Measurements from ENCODE around the gene MUCL3. TPM values are rescaled to one million over a fixed set of nuclear protein-coding genes. Genes with fewer than 3 reads are reported as not detected.

The MUCL3 gene
- total RNA-seq, 1 donor from 2014 or later: 0.05 TPM

DNA sequence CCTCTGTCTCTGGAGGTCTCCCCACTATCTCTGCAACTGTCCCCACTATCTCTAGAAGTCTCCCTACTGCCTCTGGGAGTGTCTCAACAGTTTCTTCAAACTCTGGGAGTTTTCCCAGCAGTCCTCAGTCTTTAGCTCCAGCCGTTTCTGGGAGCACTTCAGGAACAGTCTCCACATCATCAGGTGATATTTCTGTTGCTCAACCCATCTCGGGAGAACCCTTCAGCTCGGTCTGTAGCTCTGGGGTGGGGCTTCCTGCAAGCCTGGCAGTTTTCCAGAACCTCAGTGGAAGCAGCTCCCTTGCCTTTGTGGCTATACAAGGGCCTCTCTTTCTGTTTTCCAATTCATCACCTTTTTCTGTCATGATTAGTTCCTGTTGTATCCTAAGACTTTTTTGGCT, 5.8 kb upstream of the MUCL3 start:
- H3K36me3 Mint-ChIP-seq (ENCODE audit: insufficient read depth): no peaks in the 10 kb centered on the region
- no peak for DNase-seq (ENCODE audit: low spot score, unreplicated experiment)
- H3K4me3 Mint-ChIP-seq (ENCODE audit: low read depth): no peak overlapping the region
- H3K27me3 Mint-ChIP-seq: peaks cover 13% of the 10 kb centered on the region
- no peaks in the 10 kb centered on the region for H3K9me3 Mint-ChIP-seq (ENCODE audit: low read depth)
- H3K4me1 Mint-ChIP-seq (ENCODE audit: low read depth): peaks cover 24% of the 10 kb centered on the region
- no peak overlapping the region for H3K27ac Mint-ChIP-seq
- TF ChIP-seq, protein P1, sequence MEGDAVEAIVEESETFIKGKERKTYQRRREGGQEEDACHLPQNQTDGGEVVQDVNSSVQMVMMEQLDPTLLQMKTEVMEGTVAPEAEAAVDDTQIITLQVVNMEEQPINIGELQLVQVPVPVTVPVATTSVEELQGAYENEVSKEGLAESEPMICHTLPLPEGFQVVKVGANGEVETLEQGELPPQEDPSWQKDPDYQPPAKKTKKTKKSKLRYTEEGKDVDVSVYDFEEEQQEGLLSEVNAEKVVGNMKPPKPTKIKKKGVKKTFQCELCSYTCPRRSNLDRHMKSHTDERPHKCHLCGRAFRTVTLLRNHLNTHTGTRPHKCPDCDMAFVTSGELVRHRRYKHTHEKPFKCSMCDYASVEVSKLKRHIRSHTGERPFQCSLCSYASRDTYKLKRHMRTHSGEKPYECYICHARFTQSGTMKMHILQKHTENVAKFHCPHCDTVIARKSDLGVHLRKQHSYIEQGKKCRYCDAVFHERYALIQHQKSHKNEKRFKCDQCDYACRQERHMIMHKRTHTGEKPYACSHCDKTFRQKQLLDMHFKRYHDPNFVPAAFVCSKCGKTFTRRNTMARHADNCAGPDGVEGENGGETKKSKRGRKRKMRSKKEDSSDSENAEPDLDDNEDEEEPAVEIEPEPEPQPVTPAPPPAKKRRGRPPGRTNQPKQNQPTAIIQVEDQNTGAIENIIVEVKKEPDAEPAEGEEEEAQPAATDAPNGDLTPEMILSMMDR (IDR thresholded peaks at IDR 0.05; ENCODE audit: unreplicated experiment): no peak

DNA sequence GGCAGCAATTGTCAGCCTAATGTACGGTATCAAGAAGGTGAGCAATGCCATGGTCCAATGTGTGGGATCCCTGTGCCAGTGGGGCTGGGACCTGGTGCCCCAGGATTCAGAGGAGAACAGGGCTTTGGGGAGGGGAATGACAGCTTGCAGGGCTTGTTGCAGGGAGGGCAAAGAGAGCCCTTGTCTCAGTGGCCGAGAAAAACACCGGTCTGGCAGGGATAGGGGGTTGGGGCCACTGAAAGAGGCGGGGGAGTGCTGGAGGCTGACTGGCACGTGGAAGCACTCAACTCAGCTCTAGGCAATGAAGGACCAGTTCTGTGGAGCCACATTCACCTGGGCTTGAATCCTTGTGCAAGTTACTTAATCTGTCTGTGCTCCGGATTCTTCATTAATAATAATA, 3.5 kb upstream of the MUCL3 start:
- peaks cover 19% of the 10 kb centered on the region for H3K27me3 Mint-ChIP-seq
- H3K9me3 Mint-ChIP-seq (ENCODE audit: low read depth): no peaks in the 10 kb centered on the region
- H3K4me3 Mint-ChIP-seq (ENCODE audit: low read depth): no peak overlapping the region
- H3K4me1 Mint-ChIP-seq (ENCODE audit: low read depth): peaks cover 16% of the 10 kb centered on the region
- no peak for DNase-seq (ENCODE audit: low spot score, unreplicated experiment)
- TF ChIP-seq, protein P1 (IDR thresholded peaks at IDR 0.05; ENCODE audit: unreplicated experiment): no peak
- no peak overlapping the region for H3K27ac Mint-ChIP-seq
- H3K36me3 Mint-ChIP-seq (ENCODE audit: insufficient read depth): no peaks in the 10 kb centered on the region

DNA sequence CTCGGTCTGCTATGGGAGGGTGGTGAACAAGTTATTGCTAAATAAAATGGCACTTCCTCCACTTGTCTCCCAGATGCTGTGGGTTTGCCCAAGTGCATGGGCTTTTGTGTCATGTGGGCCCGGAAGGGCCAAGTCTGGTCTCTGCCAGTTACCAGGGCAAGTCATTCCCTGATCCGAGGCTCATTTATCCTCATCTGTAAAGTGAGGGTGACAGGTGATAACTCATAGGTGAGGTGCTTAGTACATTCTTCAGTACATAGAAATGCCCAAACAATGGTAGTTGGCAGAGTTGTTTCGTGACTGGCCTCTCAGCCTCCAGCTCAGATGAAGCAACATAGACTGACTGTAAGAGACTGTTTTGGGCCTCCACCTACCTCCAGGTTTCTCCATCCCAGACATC, 2.0 kb upstream of the MUCL3 start:
- no peak for DNase-seq (ENCODE audit: low spot score, unreplicated experiment)
- H3K36me3 Mint-ChIP-seq (ENCODE audit: insufficient read depth): no peaks in the 10 kb centered on the region
- TF ChIP-seq, protein P1 (IDR thresholded peaks at IDR 0.05; ENCODE audit: unreplicated experiment): no peak
- H3K27ac Mint-ChIP-seq: no peak overlapping the region
- peaks cover 11% of the 10 kb centered on the region for H3K4me1 Mint-ChIP-seq (ENCODE audit: low read depth)
- peaks cover 21% of the 10 kb centered on the region for H3K27me3 Mint-ChIP-seq
- no peak overlapping the region for H3K4me3 Mint-ChIP-seq (ENCODE audit: low read depth)
- H3K9me3 Mint-ChIP-seq (ENCODE audit: low read depth): no peaks in the 10 kb centered on the region

DNA sequence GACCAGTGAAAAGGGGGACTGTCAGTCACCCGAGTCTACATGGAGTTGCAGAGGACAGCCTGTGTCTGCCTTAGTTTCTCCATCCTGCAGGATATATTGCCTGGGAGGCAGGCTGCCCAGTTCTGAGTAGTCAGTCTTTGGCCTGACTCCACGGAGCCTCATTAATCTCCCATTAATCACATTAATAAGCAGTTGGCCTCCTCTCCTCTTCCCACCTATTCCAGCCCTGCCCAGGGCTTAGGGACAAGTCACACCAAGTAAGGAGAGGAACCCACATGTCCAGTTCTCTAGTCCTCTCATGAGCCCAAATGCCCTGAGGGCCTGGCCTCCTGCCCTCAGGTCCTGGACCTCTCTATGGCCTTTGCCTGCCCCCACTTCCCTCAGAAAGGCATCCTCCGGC, 1.3 kb upstream of the MUCL3 start:
- peaks cover 11% of the 10 kb centered on the region for H3K4me1 Mint-ChIP-seq (ENCODE audit: low read depth)
- H3K9me3 Mint-ChIP-seq (ENCODE audit: low read depth): no peaks in the 10 kb centered on the region
- H3K27ac Mint-ChIP-seq: no peak overlapping the region

DNA sequence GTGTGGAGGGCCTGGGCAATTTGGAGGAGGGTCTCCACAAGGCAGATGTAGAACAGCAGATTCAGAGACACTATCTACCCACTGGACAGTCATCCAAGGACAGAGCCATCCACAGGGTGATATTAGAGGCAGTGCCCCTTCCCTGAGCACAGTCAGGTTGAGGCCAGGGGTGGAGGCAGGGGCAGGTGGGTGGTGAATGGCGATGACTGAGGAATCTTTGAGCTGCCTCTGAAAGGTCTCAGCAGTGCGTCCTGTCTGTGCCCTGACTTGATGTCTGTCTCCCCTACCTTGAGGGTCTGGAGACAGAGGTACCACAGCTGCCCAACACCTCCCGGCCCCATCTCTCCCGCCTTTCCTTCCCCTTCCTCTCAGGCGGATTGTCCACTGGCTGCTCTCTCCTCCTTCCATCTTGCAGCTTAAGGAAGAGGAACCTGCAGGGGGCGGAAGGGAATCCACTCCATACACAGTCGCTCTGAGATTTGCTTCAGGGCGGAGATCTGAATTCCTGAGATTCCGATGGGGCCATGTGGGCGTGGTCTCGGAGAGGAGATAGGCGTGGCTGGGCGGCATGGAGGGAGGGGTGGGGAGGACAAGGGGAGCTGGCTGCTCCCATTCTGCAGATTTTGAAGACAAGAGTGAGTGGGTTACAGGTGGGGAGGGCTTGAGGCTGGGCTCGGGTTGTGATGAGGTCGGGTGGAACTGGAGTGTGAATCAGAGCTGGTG, 1.7 kb downstream of the MUCL3 start:
- Mint-ChIP-seq H3K27ac (peak overlapping the region; percentile 84), H3K4me1 (ENCODE audit: low read depth) (peaks cover 9% of the 10 kb centered on the region), H3K9me3 (ENCODE audit: low read depth) (no peaks in the 10 kb centered on the region), H3K36me3 (ENCODE audit: insufficient read depth) (no peaks in the 10 kb centered on the region), H3K4me3 (ENCODE audit: low read depth) (no peak overlapping the region), H3K27me3 (peaks cover 16% of the 10 kb centered on the region)
- TF ChIP-seq, protein P1 (IDR thresholded peaks at IDR 0.05; ENCODE audit: unreplicated experiment): peak; percentile 53
- DNase-seq (ENCODE audit: low spot score, unreplicated experiment): peak; percentile 65

More for the DNA sequence above, 1.3 kb upstream of the MUCL3 start:
- Mint-ChIP-seq H3K27me3 (peaks cover 21% of the 10 kb centered on the region), H3K36me3 (ENCODE audit: insufficient read depth) (no peaks in the 10 kb centered on the region), H3K4me3 (ENCODE audit: low read depth) (no peak overlapping the region)
- TF ChIP-seq, protein P1 (IDR thresholded peaks at IDR 0.05; ENCODE audit: unreplicated experiment): no peak
- DNase-seq (ENCODE audit: low spot score, unreplicated experiment): no peak

Measured in progenitor cell of endocrine pancreas (in vitro differentiated cells).